GM12875 (cell line): ENCODE results near the gene INSR.

Source experiments
- H3K4me3 ChIP-seq: one replicate; pipeline ENCODE4 v1.5.1; 2011; ENCODE audit warnings: low read depth, low read length, control low read depth
- TF ChIP-seq, protein P1 (sequence below): IDR thresholded peaks from 2 replicates; pipeline ENCODE4 v1.5.1; 2011; ENCODE audit warnings: low read depth, mild to moderate bottlenecking, control low read depth, inconsistent platforms, low read length, moderate library complexity, borderline replicate concordance; ENCODE audit not compliant: insufficient read depth

INSR gene

DNA sequence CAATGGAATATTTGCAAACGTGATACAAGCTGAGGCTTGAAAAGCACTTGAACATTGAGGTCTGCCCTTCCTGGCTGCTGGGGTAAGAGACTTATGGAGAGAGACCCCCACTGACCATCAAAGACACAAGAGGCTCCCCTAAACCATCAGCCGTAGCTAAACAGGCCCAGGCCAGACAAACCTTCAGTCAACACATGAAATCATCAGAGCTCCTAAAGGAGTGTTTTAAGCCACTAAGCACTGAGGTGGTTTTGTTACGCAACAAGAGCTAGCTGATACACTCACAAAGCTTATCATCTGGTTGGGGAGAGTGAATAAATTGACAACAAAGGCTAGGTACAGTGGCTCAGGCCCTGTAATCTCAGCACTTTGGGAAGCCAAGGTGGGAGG, 114.3 kb downstream of the INSR start:
- TF ChIP-seq, protein P1, sequence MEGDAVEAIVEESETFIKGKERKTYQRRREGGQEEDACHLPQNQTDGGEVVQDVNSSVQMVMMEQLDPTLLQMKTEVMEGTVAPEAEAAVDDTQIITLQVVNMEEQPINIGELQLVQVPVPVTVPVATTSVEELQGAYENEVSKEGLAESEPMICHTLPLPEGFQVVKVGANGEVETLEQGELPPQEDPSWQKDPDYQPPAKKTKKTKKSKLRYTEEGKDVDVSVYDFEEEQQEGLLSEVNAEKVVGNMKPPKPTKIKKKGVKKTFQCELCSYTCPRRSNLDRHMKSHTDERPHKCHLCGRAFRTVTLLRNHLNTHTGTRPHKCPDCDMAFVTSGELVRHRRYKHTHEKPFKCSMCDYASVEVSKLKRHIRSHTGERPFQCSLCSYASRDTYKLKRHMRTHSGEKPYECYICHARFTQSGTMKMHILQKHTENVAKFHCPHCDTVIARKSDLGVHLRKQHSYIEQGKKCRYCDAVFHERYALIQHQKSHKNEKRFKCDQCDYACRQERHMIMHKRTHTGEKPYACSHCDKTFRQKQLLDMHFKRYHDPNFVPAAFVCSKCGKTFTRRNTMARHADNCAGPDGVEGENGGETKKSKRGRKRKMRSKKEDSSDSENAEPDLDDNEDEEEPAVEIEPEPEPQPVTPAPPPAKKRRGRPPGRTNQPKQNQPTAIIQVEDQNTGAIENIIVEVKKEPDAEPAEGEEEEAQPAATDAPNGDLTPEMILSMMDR, result no peak
- no peak overlapping the region for H3K4me3 ChIP-seq

DNA sequence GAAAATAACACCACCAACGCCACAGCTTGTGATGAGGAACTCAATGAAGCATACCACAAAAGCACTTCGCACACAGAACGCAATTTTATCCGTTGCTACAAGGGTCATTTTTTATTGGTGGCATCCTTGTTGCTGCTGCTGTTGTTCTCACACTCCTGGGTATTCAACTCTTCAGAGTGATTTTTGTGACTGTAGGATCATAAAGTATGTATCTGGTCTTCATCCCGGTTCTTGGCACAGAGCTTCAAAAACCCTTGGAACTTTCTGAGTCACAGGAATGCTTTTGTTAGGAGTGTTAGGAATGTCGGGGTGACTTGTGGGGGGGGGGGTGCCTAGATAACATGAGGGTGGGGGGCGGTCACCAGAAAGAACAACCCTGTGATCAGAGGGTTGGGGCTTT, 116.3 kb downstream of the INSR start:
- H3K4me3 ChIP-seq, result no peak overlapping the region
- TF ChIP-seq, protein P1, result no peak

DNA sequence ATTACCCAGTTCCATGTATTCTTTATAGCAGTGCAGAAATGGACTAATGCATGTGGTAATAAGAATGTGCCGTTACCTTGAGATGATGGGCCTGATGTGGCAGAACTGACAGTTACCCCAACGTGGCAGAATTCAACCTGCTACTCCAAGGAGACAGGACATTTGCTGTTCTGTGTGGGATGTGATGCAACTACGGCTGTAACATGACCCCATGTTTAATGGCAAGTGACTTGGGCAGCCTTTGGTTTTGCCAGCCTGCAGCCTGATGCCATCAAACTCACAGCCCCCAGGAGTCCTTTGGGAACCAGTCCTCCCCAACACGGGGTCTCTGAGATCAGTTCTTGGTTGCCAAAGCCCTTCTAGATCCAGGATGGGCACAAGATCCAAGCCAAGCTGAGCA, 117.4 kb downstream of the INSR start:
- TF ChIP-seq, protein P1, result no peak
- H3K4me3 ChIP-seq, result no peak overlapping the region

DNA sequence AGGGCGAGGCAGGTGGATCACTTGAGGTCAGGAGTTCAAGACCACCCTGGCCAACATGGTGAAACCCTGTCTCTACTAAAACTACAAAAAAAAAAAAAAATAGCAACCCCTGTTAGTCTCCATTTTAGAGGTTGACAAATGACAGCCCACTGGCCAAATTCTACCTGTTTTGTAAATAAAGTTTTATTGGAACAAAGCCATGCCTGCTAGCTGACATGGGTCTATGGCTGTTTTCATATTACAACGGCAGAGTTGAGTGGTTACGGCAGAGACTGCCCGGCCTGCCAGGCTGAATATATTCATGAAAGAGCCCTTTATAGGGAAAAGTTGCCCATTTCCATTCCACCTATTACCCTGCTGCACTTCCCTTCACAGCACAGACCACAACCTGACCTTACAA, 121.4 kb downstream of the INSR start:
- TF ChIP-seq, protein P1, result no peak
- H3K4me3 ChIP-seq, result no peak overlapping the region

DNA sequence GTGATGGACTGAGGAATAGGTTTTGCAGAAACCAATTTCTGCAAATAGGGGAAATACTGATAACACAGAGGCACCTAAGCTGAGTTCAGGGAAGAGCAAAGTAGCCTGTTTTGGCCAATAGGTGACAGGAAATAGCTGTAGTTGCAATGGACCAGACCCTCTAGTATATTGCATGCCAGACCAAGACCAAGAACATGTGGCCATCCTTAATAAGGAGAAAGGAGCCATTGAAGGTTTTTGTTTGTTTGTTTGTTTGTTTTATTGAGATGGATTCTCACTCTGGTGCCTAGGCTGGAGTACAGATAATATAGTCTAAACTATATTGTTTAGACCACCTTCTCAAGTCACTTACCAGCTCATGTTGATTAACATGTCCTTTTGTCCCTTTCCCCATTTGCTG, 123.2 kb downstream of the INSR start:
- TF ChIP-seq, protein P1, result no peak
- H3K4me3 ChIP-seq, result no peak overlapping the region

DNA sequence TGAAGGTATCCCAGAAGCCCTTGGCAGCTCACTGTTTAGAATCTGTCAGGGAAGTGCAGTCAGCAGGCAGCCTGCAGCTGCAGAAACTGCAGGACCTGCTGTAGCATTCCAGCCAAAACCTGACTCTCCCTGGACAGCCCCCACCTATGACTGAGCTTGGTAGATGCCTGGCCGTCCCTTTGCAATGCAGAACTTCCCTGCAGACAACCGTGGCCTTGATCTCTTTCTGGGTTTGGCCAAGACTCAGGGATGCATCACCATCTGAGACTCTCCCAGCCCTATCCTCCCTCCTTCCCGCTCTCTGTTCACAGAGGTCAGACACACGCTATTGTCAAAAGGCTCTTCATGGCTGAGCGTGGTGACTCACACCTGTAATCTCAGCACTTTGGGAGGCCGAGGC, 125.3 kb downstream of the INSR start:
- H3K4me3 ChIP-seq, result no peak overlapping the region
- TF ChIP-seq, protein P1, result no peak

DNA sequence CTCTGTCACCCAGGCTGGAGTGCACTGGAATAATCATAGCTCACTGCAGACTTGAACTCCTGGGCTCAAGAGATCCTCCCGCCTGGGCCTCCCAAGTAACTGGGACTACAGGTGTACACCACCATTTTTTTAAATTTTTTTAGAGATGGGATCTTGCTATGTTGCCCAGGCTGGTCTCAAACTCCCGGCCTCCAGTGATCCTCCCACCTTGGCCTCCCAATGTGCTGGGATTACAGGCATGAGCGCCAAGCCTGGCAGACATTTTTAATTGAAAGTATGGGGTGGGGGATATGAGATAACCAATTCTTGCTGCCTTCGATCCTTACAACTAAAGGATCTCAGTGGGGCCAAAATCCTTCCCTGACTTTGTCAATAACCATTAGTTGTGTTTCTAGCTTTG, 132.9 kb downstream of the INSR start:
- TF ChIP-seq, protein P1, result no peak

More for the DNA sequence above, 132.9 kb downstream of the INSR start:
- no peak overlapping the region for H3K4me3 ChIP-seq
